SK-N-SH (cell line): ENCODE measurements around the gene IGSF11. TPM values are rescaled to one million over a fixed set of nuclear protein-coding genes. Genes with fewer than 3 reads are reported as not detected.

Experiments
- CTCF ChIA-PET: fragments of 300-600, 350-600 bp; formaldehyde crosslinking; extraction: SDS; loops from one replicate; lab custom pipeline; 2021; lab: Yijun Ruan, JAX
- POLR2A ChIA-PET: fragments of 350-600 bp; sonication (Branson Sonifier 250); formaldehyde crosslinking; extraction: SDS; loops from one replicate; lab custom pipeline; 2020; ENCODE audit warnings: antibody characterized with exemption, inconsistent platforms; lab: Yijun Ruan, JAX
- DNase-seq: peaks from one replicate; pipeline ENCODE4 v3.0.0; 2012
- H2AFZ ChIP-seq: fragments of 200-600 bp; sonication (generic); 2 replicates; pipeline ENCODE4 v1.8.1; 2016; ENCODE audit warnings: antibody characterized with exemption, mild to moderate bottlenecking, low read depth
- H3F3A ChIP-seq: fragments of 200-600 bp; sonication (generic); replicated peaks from 2 replicates; pipeline ENCODE3; 2016; ENCODE audit warnings: antibody characterized with exemption, mild to moderate bottlenecking; ENCODE audit not compliant: insufficient read depth
- H3K27ac ChIP-seq, 2 experiments: fragments of 200-500 bp in 1 of 2; fragments of 200-600 bp in 1 of 2; sonication (Bioruptor generic) in 1 of 2; sonication (generic), shearing (Covaris generic) in 1 of 2; 2 replicates each; pipeline versions ENCODE4 v1.5.1 to v1.6.1; 2014 to 2016; ENCODE audit warnings: low read depth in 2 of 2, inconsistent platforms in 1 of 2, low read length in 1 of 2, mild to moderate bottlenecking in 1 of 2, mixed read lengths in 1 of 2
- H3K27me3 ChIP-seq: fragments of 200-600 bp; sonication (generic), shearing (Covaris generic); 2 replicates; pipeline ENCODE4 v1.6.1; 2016; ENCODE audit warnings: mixed run types; ENCODE audit not compliant: insufficient read depth
- H3K36me3 ChIP-seq, 2 experiments: fragments of 200-500 bp in 1 of 2; fragments of 200-600 bp in 1 of 2; sonication (Bioruptor generic) in 1 of 2; sonication (generic) in 1 of 2; replicated peaks in 1 of 2; 2 replicates each; pipeline versions ENCODE3 to v1.5.1; 2014 to 2016; ENCODE audit warnings: low read length in 1 of 2, mild to moderate bottlenecking in 1 of 2; ENCODE audit not compliant: insufficient read depth in 2 of 2, control insufficient read depth in 1 of 2
- H3K4me1 ChIP-seq, 2 experiments: fragments of 200-500 bp in 1 of 2; fragments of 200-600 bp in 1 of 2; sonication (Bioruptor generic) in 1 of 2; sonication (generic), shearing (Covaris generic) in 1 of 2; 2 replicates each; pipeline versions ENCODE4 v1.5.1 to v1.6.1; 2014 to 2016; ENCODE audit warnings: low read depth in 1 of 2, low read length in 1 of 2, mixed run types in 1 of 2; ENCODE audit not compliant: insufficient read depth in 2 of 2, control insufficient read depth in 1 of 2
- H3K4me2 ChIP-seq: fragments of 200-600 bp; sonication (generic), shearing (Covaris generic); 2 replicates; pipeline ENCODE4 v1.6.1; 2017; ENCODE audit warnings: mixed run types
- H3K4me3 ChIP-seq, 2 experiments: fragments of 200-500 bp in 1 of 2; fragments of 200-600 bp in 1 of 2; sonication (Bioruptor generic) in 1 of 2; sonication (generic), shearing (Covaris generic) in 1 of 2; 2 replicates each; pipeline versions ENCODE4 v1.5.1 to v1.8.1; 2014 to 2016; ENCODE audit warnings: low read depth in 2 of 2, inconsistent platforms in 1 of 2, low read length in 1 of 2, mild to moderate bottlenecking in 1 of 2, mixed read lengths in 1 of 2, moderate library complexity in 1 of 2
- H3K79me2 ChIP-seq: fragments of 200-600 bp; sonication (generic); 2 replicates; pipeline ENCODE4 v1.8.1; 2017; ENCODE audit warnings: mild to moderate bottlenecking; ENCODE audit not compliant: insufficient read depth
- H3K9ac ChIP-seq: fragments of 200-600 bp; sonication (generic); 2 replicates; pipeline ENCODE4 v1.6.1; 2017; ENCODE audit warnings: mixed run types
- H3K9me2 ChIP-seq: fragments of 200-600 bp; sonication (generic); 2 replicates; pipeline ENCODE4 v1.6.1; 2017; ENCODE audit warnings: mixed run types
- H3K9me3 ChIP-seq: fragments of 200-600 bp; sonication (generic); 2 replicates; pipeline ENCODE4 v1.6.1; 2017; ENCODE audit warnings: mixed run types, mild to moderate bottlenecking, moderate library complexity
- H4K20me1 ChIP-seq: fragments of 200-600 bp; sonication (generic); 2 replicates; pipeline ENCODE4 v1.6.1; 2017; ENCODE audit warnings: mild to moderate bottlenecking, mixed run types; ENCODE audit not compliant: insufficient read depth
- EP300 ChIP-seq, 2 experiments: IDR thresholded peaks; 2 replicates each; pipeline versions ENCODE4 v1.4.0 to v1.6.1; 2012; ENCODE audit warnings: borderline replicate concordance in 1 of 2, low read depth in 1 of 2, low read length in 1 of 2
- EZH2phosphoT487 ChIP-seq: fragments of 200-600 bp; sonication (generic); IDR thresholded peaks from 2 replicates; pipeline ENCODE4 v1.6.1; 2017; ENCODE audit warnings: low read depth, mixed run types, mild to moderate bottlenecking, antibody characterized with exemption, moderate library complexity, borderline replicate concordance
- FOSL2 ChIP-seq: IDR thresholded peaks from 2 replicates; pipeline ENCODE4 v1.4.0; 2012; ENCODE audit warnings: low read depth, mild to moderate bottlenecking, moderate library complexity, borderline replicate concordance
- FOXJ3 ChIP-seq: sonication (generic); formaldehyde crosslinking; IDR thresholded peaks from 2 replicates; pipeline ENCODE4 v1.5.1; 2020; ENCODE audit warnings: mild to moderate bottlenecking, missing genetic modification reagents
- FOXM1 ChIP-seq: IDR thresholded peaks from 2 replicates; pipeline ENCODE4 v1.4.0; 2012; ENCODE audit warnings: low read depth, mild to moderate bottlenecking
- GABPA ChIP-seq: IDR thresholded peaks from 2 replicates; pipeline ENCODE4 v1.4.0; 2012; ENCODE audit warnings: low read depth, mild to moderate bottlenecking
- JUND ChIP-seq: IDR thresholded peaks from 2 replicates; pipeline ENCODE4 v1.4.0; 2012
- MEF2A ChIP-seq: IDR thresholded peaks from 2 replicates; pipeline ENCODE4 v1.4.0; 2012; ENCODE audit warnings: low read depth, borderline replicate concordance
- MXI1 ChIP-seq: IDR thresholded peaks from 2 replicates; pipeline ENCODE4 v1.6.1; 2012; ENCODE audit warnings: mild to moderate bottlenecking, low read depth, low read length, improper control_type of control experiment
- NFIC ChIP-seq: IDR thresholded peaks from 2 replicates; pipeline ENCODE4 v1.4.0; 2012; ENCODE audit warnings: borderline replicate concordance
- NRF1 ChIP-seq: IDR thresholded peaks from 2 replicates; pipeline ENCODE4 v1.6.1; 2012; ENCODE audit warnings: low read depth, mild to moderate bottlenecking, low read length
- RFX5 ChIP-seq: IDR thresholded peaks from 2 replicates; pipeline ENCODE4 v1.6.1; 2012; ENCODE audit warnings: mild to moderate bottlenecking, improper control_type of control experiment, low read length
- SMC3 ChIP-seq: IDR thresholded peaks from 2 replicates; pipeline ENCODE4 v1.6.1; 2012; ENCODE audit warnings: low read depth, low read length, improper control_type of control experiment
- TAF1 ChIP-seq: IDR thresholded peaks from 2 replicates; pipeline ENCODE4 v1.6.1; 2012; ENCODE audit warnings: low read depth, mild to moderate bottlenecking, low read length, moderate library complexity, borderline replicate concordance
- TCF12 ChIP-seq: IDR thresholded peaks from 2 replicates; pipeline ENCODE4 v1.4.0; 2012
- TEAD4 ChIP-seq: IDR thresholded peaks from 2 replicates; pipeline ENCODE4 v1.4.0; 2012; ENCODE audit warnings: mild to moderate bottlenecking, borderline replicate concordance; ENCODE audit not compliant: insufficient read depth
- USF2 ChIP-seq: fragments of 150-350 bp; IDR thresholded peaks from 2 replicates; pipeline ENCODE4 v1.6.1; 2017; ENCODE audit warnings: antibody characterized with exemption, low read length, low read depth, borderline replicate concordance
- YY1 ChIP-seq: IDR thresholded peaks from 2 replicates; pipeline ENCODE4 v1.4.0; 2012; ENCODE audit warnings: low read depth, mild to moderate bottlenecking
- WGBS: methylation state at CpG from one replicate; pipeline ENCODE4 v1.1.6; 2017; ENCODE audit warnings: low lambda C conversion rate; 5-methylcytosine and 5-hydroxymethylcytosine counted together
- polyA plus RNA-seq, 3 experiments: library from polyadenylated mRNA; depleted of rRNA; stranded (reverse); fragments of >200 nt; gene quantifications; 2 replicates each; pipeline ENCODE4 v1.2.3, GENCODE V29; 2012
- TF ChIP-seq, protein P1 (sequence below): IDR thresholded peaks from 2 replicates; pipeline ENCODE4 v1.6.1; 2012; ENCODE audit warnings: mild to moderate bottlenecking, low read depth, low read length, moderate library complexity
- TF ChIP-seq, protein P2 (sequence below): fragments of 200-600 bp; sonication (generic); IDR thresholded peaks from 2 replicates; pipeline ENCODE4 v1.6.1; 2017; ENCODE audit warnings: antibody characterized with exemption, mild to moderate bottlenecking, moderate library complexity

The IGSF11 gene
- polyA plus RNA-seq, 1 of the 3 experiments (the other 2 are of a cell fraction), result 0.07 TPM

- POLR2A ChIA-PET, result no interaction called here
- CTCF ChIA-PET, result interaction anchor here (9.3 kb wide), 1 partner anchor 27 kb away, joined by 67 read pairs; no protein-coding TSS in a partner anchor
- no peaks in the 10 kb centered on the region for H3K9me2 ChIP-seq
- WGBS, result 53% methylated on average over 3 of the region's 3 CpGs
- H3K36me3 ChIP-seq, result no peaks in the 10 kb centered on the region
- no peaks in the 10 kb centered on the region for H3K9me3 ChIP-seq
- H3K27ac ChIP-seq, result no peak overlapping the region
- H3K79me2 ChIP-seq, result no peaks in the 10 kb centered on the region
- no peak overlapping the region for H3K9ac ChIP-seq
- H3F3A ChIP-seq, result no peaks in the 10 kb centered on the region
- H3K4me3 ChIP-seq, result no peak overlapping the region
- no peak for DNase-seq
- no peak overlapping the region for H2AFZ ChIP-seq
- no peaks in the 10 kb centered on the region for H3K27me3 ChIP-seq
- H4K20me1 ChIP-seq, result no peaks in the 10 kb centered on the region
- TF ChIP-seq SMC3 (no peak), NFIC (no peak), FOXJ3 (CRISPR knock-in tag) (no peak), TEAD4 (no peak), NRF1 (no peak), MXI1 (no peak), YY1 (no peak), FOSL2 (no peak), MEF2A (no peak), FOXM1 (no peak), TCF12 (no peak), RFX5 (no peak), EP300 (IDR thresholded peaks at IDR 0.05; ENCODE audit: borderline replicate concordance in 1 of 2, low read depth in 1 of 2, low read length in 1 of 2) (no peak), USF2 (no peak), TAF1 (no peak), GABPA (no peak), JUND (no peak), EZH2phosphoT487 (no peak)
- TF ChIP-seq, protein P1, sequence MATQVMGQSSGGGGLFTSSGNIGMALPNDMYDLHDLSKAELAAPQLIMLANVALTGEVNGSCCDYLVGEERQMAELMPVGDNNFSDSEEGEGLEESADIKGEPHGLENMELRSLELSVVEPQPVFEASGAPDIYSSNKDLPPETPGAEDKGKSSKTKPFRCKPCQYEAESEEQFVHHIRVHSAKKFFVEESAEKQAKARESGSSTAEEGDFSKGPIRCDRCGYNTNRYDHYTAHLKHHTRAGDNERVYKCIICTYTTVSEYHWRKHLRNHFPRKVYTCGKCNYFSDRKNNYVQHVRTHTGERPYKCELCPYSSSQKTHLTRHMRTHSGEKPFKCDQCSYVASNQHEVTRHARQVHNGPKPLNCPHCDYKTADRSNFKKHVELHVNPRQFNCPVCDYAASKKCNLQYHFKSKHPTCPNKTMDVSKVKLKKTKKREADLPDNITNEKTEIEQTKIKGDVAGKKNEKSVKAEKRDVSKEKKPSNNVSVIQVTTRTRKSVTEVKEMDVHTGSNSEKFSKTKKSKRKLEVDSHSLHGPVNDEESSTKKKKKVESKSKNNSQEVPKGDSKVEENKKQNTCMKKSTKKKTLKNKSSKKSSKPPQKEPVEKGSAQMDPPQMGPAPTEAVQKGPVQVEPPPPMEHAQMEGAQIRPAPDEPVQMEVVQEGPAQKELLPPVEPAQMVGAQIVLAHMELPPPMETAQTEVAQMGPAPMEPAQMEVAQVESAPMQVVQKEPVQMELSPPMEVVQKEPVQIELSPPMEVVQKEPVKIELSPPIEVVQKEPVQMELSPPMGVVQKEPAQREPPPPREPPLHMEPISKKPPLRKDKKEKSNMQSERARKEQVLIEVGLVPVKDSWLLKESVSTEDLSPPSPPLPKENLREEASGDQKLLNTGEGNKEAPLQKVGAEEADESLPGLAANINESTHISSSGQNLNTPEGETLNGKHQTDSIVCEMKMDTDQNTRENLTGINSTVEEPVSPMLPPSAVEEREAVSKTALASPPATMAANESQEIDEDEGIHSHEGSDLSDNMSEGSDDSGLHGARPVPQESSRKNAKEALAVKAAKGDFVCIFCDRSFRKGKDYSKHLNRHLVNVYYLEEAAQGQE, result no peak
- TF ChIP-seq, protein P2, sequence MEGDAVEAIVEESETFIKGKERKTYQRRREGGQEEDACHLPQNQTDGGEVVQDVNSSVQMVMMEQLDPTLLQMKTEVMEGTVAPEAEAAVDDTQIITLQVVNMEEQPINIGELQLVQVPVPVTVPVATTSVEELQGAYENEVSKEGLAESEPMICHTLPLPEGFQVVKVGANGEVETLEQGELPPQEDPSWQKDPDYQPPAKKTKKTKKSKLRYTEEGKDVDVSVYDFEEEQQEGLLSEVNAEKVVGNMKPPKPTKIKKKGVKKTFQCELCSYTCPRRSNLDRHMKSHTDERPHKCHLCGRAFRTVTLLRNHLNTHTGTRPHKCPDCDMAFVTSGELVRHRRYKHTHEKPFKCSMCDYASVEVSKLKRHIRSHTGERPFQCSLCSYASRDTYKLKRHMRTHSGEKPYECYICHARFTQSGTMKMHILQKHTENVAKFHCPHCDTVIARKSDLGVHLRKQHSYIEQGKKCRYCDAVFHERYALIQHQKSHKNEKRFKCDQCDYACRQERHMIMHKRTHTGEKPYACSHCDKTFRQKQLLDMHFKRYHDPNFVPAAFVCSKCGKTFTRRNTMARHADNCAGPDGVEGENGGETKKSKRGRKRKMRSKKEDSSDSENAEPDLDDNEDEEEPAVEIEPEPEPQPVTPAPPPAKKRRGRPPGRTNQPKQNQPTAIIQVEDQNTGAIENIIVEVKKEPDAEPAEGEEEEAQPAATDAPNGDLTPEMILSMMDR, result no peak
- no peaks in the 10 kb centered on the region for H3K4me1 ChIP-seq
- H3K4me2 ChIP-seq, result no peak overlapping the region
These were observed 124.3 kb downstream of the IGSF11 start for GRCh38 chr3:118910332-118910731.
